ENCODE data around the gene C1S. TPM values are rescaled to one million over a fixed set of nuclear protein-coding genes. Genes with fewer than 3 reads are reported as not detected.

The C1S gene
- total RNA-seq, 2 experiments from 2014 or later, result 1.7 TPM

GRCh38 chr12:7016958-7017571 is 43.5 kb upstream of the C1S start:
- peak overlapping the region; percentile 96 for H3K4me3 Mint-ChIP-seq
- no peaks in the 10 kb centered on the region for H3K36me3 Mint-ChIP-seq (ENCODE audit: low read depth)
- no peak for ATAC-seq
- H3K27me3 Mint-ChIP-seq, result no peaks in the 10 kb centered on the region
- H3K27ac Mint-ChIP-seq, result peak overlapping the region; percentile 89
- ChIA-PET POLR2A (interaction anchor here (0.6 to 2.7 kb wide), 9 partner anchors 9 to 918 kb away, joined by 3 to 17 read pairs (median 5); partner anchors contain the start of genes C12orf57 and RNU7-1), CTCF (interaction anchor here (1.3 to 2.8 kb wide), 5 partner anchors 25 to 146 kb away, joined by 3 to 18 read pairs (median 13); partner anchors contain the start of genes C12orf57, C1RL and RNU7-1)
- no peak for DNase-seq
- no peak for TF ChIP-seq CTCF (IDR thresholded peaks at IDR 0.05)
- H3K4me1 Mint-ChIP-seq (ENCODE audit: low read depth), result peaks cover 32% of the 10 kb centered on the region
- intact Hi-C loops (cut with micrococcal nuclease), result no loop called here
- no peaks in the 10 kb centered on the region for H3K9me3 Mint-ChIP-seq

GRCh38 chr12:7017870-7018349 is 42.6 kb upstream of the C1S start:
- Mint-ChIP-seq H3K27me3 (no peaks in the 10 kb centered on the region), H3K4me1 (ENCODE audit: low read depth) (peaks cover 32% of the 10 kb centered on the region), H3K36me3 (ENCODE audit: low read depth) (no peaks in the 10 kb centered on the region), H3K4me3 (peak overlapping the region; percentile 96), H3K27ac (peak overlapping the region; percentile 89), H3K9me3 (no peaks in the 10 kb centered on the region)
- peak; percentile 3 for ATAC-seq
- TF ChIP-seq CTCF (IDR thresholded peaks at IDR 0.05), result no peak
- POLR2A ChIA-PET, result interaction anchor here (0.6 to 2.7 kb wide), 21 partner anchors 10 to 171 kb away, joined by 3 to 17 read pairs (median 5); partner anchors contain the start of genes C12orf57, PEX5 and RNU7-1
- intact Hi-C loops (cut with micrococcal nuclease), result loop anchor here (2.0 kb wide), 1 partner anchor 75 kb away; the partner anchor contains the start of gene RNU7-1
- DNase-seq, result peak; percentile 51
- CTCF ChIA-PET, result interaction anchor here (0.7 to 2.8 kb wide), 30 partner anchors 8 to 624 kb away, joined by 3 to 18 read pairs (median 4); partner anchors contain the start of genes C12orf57, C1RL and RNU7-1

DNA sequence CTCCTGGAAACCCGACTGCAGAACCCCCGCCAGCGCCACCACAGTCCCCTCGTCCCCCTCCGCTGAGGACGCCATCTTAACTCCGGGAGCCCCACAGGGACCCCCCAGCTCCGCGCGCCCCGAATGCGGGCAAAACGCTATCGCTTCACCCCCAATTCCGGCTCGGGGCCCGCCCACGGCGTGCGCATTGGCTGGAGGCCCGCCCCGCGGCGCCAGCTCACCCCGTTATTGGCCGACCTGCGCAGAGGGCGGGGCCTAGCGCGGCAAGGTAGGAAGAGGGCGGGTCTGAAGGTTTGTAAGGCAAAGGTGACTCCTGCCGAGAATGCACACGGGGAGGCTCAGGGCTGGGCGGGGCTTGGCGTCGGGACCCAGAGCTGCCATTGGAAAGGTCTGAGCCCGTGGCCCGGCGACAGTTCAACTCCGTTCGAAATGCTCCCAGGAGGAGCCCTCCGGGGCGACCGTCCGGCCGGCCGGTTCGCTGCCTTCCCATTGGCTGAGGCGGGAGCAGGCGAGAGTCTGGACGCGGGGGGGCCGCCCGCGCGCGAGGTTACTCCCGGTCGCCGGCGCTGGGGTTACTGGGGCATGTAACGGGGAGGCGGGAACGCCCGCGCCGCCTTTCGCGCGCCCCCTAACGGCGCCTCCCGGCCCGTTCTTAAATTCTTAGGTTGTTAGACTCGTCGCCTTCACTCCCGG is 42.0 kb upstream of the C1S start, which contains the start of gene LPCAT3:
Gene LPCAT3, minus strand, starts transcription at position 127 of the 693 bp plus-strand sequence. Its CDS starts 52 bp downstream, at position 75.
- CTCF ChIA-PET, result interaction anchor here (0.7 to 2.8 kb wide), 30 partner anchors 8 to 623 kb away, joined by 3 to 18 read pairs (median 4); partner anchors contain the start of genes C12orf57, C1RL and RNU7-1
- H3K9me3 Mint-ChIP-seq, result no peaks in the 10 kb centered on the region
- H3K27ac Mint-ChIP-seq, result peak within 1 kb of the TSS; percentile 91
- peak within 1 kb of the TSS; percentile 96 for H3K4me3 Mint-ChIP-seq
- POLR2A ChIA-PET, result interaction anchor here (0.8 to 2.7 kb wide), 20 partner anchors 10 to 171 kb away, joined by 3 to 17 read pairs (median 5); partner anchors contain the start of genes C12orf57, PEX5 and RNU7-1
- H3K4me1 Mint-ChIP-seq (ENCODE audit: low read depth), result peaks cover 32% of the 10 kb centered on the region
- DNase-seq (peak; percentile 98), ATAC-seq (peak; percentile 97)
- no peaks in the 10 kb centered on the region for H3K27me3 Mint-ChIP-seq
- intact Hi-C loops (cut with micrococcal nuclease), result loop anchor here (2.0 kb wide), 1 partner anchor 76 kb away; the partner anchor contains the start of gene RNU7-1
- no peaks in the 10 kb centered on the region for H3K36me3 Mint-ChIP-seq (ENCODE audit: low read depth)
- peak; percentile 87 for TF ChIP-seq CTCF (IDR thresholded peaks at IDR 0.05)

- POLR2A ChIA-PET, result interaction anchor here (1.0 to 2.6 kb wide), 7 partner anchors 11 to 83 kb away, joined by 3 to 10 read pairs (median 6); no protein-coding TSS in a partner anchor
- Mint-ChIP-seq H3K27me3 (no peaks in the 10 kb centered on the region), H3K36me3 (ENCODE audit: low read depth) (no peaks in the 10 kb centered on the region), H3K4me1 (ENCODE audit: low read depth) (peaks cover 28% of the 10 kb centered on the region), H3K4me3 (peak overlapping the region; percentile 96), H3K27ac (peak overlapping the region; percentile 91), H3K9me3 (no peaks in the 10 kb centered on the region)
- TF ChIP-seq CTCF (IDR thresholded peaks at IDR 0.05), result peak; percentile 46
- ATAC-seq (no peak), DNase-seq (no peak)
- CTCF ChIA-PET, result interaction anchor here (0.8 to 2.8 kb wide), 10 partner anchors 15 to 127 kb away, joined by 3 to 18 read pairs (median 4); partner anchors contain the start of genes C12orf57, C1RL and RNU7-1
- intact Hi-C loops (cut with micrococcal nuclease), result loop anchor here (2.0 kb wide), 1 partner anchor 76 kb away; the partner anchor contains the start of gene RNU7-1
Observed at GRCh38 chr12:7019043-7019569, 41.4 kb upstream of the C1S start.
